ENCODE measurements around the gene BAZ1B.

DNA sequence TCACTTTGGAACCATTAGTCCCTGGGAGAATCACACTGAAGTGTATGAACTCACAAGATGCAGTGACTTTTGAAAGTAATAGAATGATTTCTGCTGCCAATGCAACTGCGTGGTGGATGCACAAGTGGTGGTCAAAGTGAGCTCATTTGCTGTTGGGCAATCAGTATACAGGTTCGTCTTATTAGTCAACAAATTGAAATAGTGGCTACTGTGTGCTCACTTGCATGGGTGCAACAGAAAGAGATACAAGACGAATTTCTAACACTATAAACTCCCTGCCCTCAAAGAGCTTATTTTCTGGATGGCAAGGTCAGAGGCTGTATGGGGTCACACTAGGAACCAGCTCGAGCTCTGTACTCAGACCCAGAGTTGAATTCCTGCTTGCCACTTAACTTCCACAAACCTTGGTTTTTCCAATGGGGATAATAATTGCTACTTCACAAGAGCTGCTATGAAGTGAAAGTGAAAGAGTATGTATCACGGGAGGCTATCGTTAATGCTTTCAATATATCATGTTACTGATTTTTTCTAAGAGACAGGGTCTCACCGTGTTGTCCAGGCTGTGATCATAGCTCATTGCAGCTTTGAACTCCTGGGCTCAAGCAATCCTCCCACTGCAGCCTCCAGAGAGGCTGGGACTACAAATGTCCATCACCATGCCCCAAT is 43.7 kb upstream of the BAZ1B start:
- no peak for TF ChIP-seq EP300 (IDR thresholded peaks at IDR 0.05)
- TF ChIP-seq, protein P1, sequence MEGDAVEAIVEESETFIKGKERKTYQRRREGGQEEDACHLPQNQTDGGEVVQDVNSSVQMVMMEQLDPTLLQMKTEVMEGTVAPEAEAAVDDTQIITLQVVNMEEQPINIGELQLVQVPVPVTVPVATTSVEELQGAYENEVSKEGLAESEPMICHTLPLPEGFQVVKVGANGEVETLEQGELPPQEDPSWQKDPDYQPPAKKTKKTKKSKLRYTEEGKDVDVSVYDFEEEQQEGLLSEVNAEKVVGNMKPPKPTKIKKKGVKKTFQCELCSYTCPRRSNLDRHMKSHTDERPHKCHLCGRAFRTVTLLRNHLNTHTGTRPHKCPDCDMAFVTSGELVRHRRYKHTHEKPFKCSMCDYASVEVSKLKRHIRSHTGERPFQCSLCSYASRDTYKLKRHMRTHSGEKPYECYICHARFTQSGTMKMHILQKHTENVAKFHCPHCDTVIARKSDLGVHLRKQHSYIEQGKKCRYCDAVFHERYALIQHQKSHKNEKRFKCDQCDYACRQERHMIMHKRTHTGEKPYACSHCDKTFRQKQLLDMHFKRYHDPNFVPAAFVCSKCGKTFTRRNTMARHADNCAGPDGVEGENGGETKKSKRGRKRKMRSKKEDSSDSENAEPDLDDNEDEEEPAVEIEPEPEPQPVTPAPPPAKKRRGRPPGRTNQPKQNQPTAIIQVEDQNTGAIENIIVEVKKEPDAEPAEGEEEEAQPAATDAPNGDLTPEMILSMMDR (IDR thresholded peaks at IDR 0.05): no peak
- no peak for TF ChIP-seq POLR2AphosphoS5 (IDR thresholded peaks at IDR 0.05)
